Measurements from ENCODE around the gene CDS2. TPM values are rescaled to one million over a fixed set of nuclear protein-coding genes. Genes with fewer than 3 reads are reported as not detected.

CDS2 gene
- total and polyA plus RNA-seq, 4 donors: 9.6 to 31.6 (median 14.4) TPM

DNA sequence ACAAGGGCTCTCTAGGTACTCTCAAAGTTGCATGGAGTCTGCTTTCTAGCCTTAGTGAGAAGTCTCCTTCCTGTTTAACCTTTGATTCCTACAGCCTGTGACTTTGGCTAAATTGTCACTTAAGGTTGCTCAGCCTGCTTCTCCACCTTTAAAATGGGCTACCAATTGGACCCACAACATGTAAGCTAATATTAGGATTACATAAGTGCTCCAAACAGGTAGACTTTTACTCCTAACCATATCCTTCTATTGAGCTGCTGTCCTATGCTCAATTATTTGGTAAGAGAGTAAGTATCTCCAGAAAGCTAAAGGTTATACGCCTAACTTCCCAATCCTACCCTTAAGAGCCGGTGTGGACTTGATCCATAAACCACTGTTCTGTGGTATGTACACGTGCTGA lies 9.9 kb upstream of the CDS2 start:
- H3K36me3 ChIP-seq (ENCODE audit: control insufficient read depth in 4 of 4, insufficient read depth in 3 of 4, low read depth in 1 of 4, low read length in 3 of 4): peaks cover 1 to 17% (median 14%) of the 10 kb centered on the region in 4 donors
- no peak overlapping the region for H3K4me3 ChIP-seq (ENCODE audit: low read depth in 1 of 3, low read length in 3 of 3)
- WGBS: 82% methylated on average over 3 of the region's 3 CpGs
- H3K4me1 ChIP-seq (ENCODE audit: control insufficient read depth in 4 of 4, insufficient read depth in 4 of 4, low read length in 3 of 4): peaks cover 1 to 27% (median 20%) of the 10 kb centered on the region in 4 donors
- H3K9ac ChIP-seq (ENCODE audit: low read depth in 1 of 2, low read length in 2 of 2): no peak overlapping the region
- TF ChIP-seq, protein P1, sequence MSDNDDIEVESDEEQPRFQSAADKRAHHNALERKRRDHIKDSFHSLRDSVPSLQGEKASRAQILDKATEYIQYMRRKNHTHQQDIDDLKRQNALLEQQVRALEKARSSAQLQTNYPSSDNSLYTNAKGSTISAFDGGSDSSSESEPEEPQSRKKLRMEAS (IDR thresholded peaks at IDR 0.05): no peak
- TF ChIP-seq FOXA2 (IDR thresholded peaks at IDR 0.05) (no peak), HNF4G (IDR thresholded peaks at IDR 0.05) (no peak), NR2F2 (IDR thresholded peaks at IDR 0.05) (no peak), RAD21 (IDR thresholded peaks at IDR 0.05) (no peak), RXRA (IDR thresholded peaks at IDR 0.05) (no peak), JUND (IDR thresholded peaks at IDR 0.05) (no peak), GABPA (IDR thresholded peaks at IDR 0.05 in 1 of 2, conservative IDR thresholded peaks at IDR 0.05 in 1 of 2) (no peak), SP1 (IDR thresholded peaks at IDR 0.05) (no peak), TAF1 (conservative IDR thresholded peaks at IDR 0.05) (no peak), YY1 (IDR thresholded peaks at IDR 0.05) (no peak), EGR1 (IDR thresholded peaks at IDR 0.05; ENCODE audit: low read depth in 2 of 2) (no peak), FOXA1 (IDR thresholded peaks at IDR 0.05) (no peak), HNF4A (conservative IDR thresholded peaks at IDR 0.05) (no peak)
- TF ChIP-seq, protein P2, sequence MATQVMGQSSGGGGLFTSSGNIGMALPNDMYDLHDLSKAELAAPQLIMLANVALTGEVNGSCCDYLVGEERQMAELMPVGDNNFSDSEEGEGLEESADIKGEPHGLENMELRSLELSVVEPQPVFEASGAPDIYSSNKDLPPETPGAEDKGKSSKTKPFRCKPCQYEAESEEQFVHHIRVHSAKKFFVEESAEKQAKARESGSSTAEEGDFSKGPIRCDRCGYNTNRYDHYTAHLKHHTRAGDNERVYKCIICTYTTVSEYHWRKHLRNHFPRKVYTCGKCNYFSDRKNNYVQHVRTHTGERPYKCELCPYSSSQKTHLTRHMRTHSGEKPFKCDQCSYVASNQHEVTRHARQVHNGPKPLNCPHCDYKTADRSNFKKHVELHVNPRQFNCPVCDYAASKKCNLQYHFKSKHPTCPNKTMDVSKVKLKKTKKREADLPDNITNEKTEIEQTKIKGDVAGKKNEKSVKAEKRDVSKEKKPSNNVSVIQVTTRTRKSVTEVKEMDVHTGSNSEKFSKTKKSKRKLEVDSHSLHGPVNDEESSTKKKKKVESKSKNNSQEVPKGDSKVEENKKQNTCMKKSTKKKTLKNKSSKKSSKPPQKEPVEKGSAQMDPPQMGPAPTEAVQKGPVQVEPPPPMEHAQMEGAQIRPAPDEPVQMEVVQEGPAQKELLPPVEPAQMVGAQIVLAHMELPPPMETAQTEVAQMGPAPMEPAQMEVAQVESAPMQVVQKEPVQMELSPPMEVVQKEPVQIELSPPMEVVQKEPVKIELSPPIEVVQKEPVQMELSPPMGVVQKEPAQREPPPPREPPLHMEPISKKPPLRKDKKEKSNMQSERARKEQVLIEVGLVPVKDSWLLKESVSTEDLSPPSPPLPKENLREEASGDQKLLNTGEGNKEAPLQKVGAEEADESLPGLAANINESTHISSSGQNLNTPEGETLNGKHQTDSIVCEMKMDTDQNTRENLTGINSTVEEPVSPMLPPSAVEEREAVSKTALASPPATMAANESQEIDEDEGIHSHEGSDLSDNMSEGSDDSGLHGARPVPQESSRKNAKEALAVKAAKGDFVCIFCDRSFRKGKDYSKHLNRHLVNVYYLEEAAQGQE (IDR thresholded peaks at IDR 0.05): no peak
- TF ChIP-seq, protein P3, sequence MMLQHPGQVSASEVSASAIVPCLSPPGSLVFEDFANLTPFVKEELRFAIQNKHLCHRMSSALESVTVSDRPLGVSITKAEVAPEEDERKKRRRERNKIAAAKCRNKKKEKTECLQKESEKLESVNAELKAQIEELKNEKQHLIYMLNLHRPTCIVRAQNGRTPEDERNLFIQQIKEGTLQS (IDR thresholded peaks at IDR 0.05): no peak
- TF ChIP-seq, protein P4, sequence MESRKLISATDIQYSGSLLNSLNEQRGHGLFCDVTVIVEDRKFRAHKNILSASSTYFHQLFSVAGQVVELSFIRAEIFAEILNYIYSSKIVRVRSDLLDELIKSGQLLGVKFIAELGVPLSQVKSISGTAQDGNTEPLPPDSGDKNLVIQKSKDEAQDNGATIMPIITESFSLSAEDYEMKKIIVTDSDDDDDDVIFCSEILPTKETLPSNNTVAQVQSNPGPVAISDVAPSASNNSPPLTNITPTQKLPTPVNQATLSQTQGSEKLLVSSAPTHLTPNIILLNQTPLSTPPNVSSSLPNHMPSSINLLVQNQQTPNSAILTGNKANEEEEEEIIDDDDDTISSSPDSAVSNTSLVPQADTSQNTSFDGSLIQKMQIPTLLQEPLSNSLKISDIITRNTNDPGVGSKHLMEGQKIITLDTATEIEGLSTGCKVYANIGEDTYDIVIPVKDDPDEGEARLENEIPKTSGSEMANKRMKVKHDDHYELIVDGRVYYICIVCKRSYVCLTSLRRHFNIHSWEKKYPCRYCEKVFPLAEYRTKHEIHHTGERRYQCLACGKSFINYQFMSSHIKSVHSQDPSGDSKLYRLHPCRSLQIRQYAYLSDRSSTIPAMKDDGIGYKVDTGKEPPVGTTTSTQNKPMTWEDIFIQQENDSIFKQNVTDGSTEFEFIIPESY (IDR thresholded peaks at IDR 0.05): no peak
- TF ChIP-seq, protein P5, sequence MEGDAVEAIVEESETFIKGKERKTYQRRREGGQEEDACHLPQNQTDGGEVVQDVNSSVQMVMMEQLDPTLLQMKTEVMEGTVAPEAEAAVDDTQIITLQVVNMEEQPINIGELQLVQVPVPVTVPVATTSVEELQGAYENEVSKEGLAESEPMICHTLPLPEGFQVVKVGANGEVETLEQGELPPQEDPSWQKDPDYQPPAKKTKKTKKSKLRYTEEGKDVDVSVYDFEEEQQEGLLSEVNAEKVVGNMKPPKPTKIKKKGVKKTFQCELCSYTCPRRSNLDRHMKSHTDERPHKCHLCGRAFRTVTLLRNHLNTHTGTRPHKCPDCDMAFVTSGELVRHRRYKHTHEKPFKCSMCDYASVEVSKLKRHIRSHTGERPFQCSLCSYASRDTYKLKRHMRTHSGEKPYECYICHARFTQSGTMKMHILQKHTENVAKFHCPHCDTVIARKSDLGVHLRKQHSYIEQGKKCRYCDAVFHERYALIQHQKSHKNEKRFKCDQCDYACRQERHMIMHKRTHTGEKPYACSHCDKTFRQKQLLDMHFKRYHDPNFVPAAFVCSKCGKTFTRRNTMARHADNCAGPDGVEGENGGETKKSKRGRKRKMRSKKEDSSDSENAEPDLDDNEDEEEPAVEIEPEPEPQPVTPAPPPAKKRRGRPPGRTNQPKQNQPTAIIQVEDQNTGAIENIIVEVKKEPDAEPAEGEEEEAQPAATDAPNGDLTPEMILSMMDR (IDR thresholded peaks at IDR 0.05; ENCODE audit: low read depth, low read length, missing input control): no peak
- H3K9me3 ChIP-seq (ENCODE audit: control insufficient read depth in 4 of 4, low read length in 3 of 4): no peaks in the 10 kb centered on the region
- H3K27ac ChIP-seq (ENCODE audit: low read depth in 1 of 2, low read length in 2 of 2): no peak overlapping the region
- H3K27me3 ChIP-seq (ENCODE audit: control insufficient read depth in 4 of 4, insufficient read depth in 4 of 4, low read length in 3 of 4): no peaks in the 10 kb centered on the region
- no peak for DNase-seq (ENCODE audit: low spot score)
